ENCODE results near the gene RPGRIP1L. TPM values are rescaled to one million over a fixed set of nuclear protein-coding genes. Genes with fewer than 3 reads are reported as not detected.
A peak's percentile ranks its signal among the peaks of the same experiment; 100 is the strongest.

Gene RPGRIP1L
- total RNA-seq, 1 experiment from 2014 or later, result 16.1 TPM

DNA sequence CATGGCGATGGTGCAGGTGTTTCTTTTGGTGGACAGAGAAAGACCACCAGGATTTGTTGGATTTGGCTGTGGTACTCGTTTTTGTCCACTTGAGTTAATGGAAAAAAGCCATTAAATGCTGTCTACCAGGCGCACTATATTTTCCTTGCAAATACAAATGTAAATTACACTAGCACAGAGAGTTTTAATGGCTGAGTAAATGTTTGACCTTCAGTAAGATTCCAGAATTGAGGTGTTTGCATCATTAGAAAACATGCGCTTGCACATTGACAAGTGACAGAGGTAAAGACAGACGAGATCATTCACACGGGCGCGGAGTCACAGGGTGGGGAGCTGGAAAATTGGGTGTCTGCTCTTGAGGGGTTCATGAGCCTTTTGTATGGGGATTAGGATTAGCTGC is 147.1 kb downstream of the RPGRIP1L start:
- no peaks in the 10 kb centered on the region for H3K27me3 ChIP-seq (replicated peaks; ENCODE audit: control insufficient read depth, insufficient read depth, low read length)
- TF ChIP-seq CTCF (IDR thresholded peaks at IDR 0.05; ENCODE audit: insufficient read depth in 1 of 2, low read depth in 1 of 2, low read length in 1 of 2, severe bottlenecking in 1 of 2, unreplicated experiment in 1 of 2), result no peak
- H3K27me3 Mint-ChIP-seq (ENCODE audit: insufficient read depth, unreplicated experiment), result no peaks in the 10 kb centered on the region
- no peak overlapping the region for H3K27ac Mint-ChIP-seq (ENCODE audit: unreplicated experiment)
- no peaks in the 10 kb centered on the region for H3K36me3 Mint-ChIP-seq (ENCODE audit: insufficient read depth, unreplicated experiment)
- ChIA-PET POLR2A (no interaction called here), CTCF (interaction anchor here (0.7 kb wide), 1 partner anchor 44 kb away, joined by 5 read pairs; no protein-coding TSS in a partner anchor)
- H3K36me3 ChIP-seq (ENCODE audit: control insufficient read depth, insufficient read depth, low read length), result no peaks in the 10 kb centered on the region
- no peak for DNase-seq
- H3K4me1 ChIP-seq, result no peaks in the 10 kb centered on the region
- no peaks in the 10 kb centered on the region for H3K9me3 Mint-ChIP-seq (ENCODE audit: unreplicated experiment)
- intact Hi-C loops (cut with micrococcal nuclease; ENCODE audit: unreplicated experiment), result loop anchor here (10.0 kb wide), 2 partner anchors 618 to 728 kb away; partner anchors contain the start of gene IRX3
- H3K4me3 ChIP-seq (ENCODE audit: low read depth, low read length), result no peak overlapping the region
- no peak overlapping the region for H3K4me3 Mint-ChIP-seq (ENCODE audit: unreplicated experiment)
- peaks cover 6% of the 10 kb centered on the region for H3K4me1 Mint-ChIP-seq (ENCODE audit: low read depth, unreplicated experiment)
- H3K9me3 ChIP-seq, result no peaks in the 10 kb centered on the region
- BruUV-seq (replicated peaks), result no TSS peak

DNA sequence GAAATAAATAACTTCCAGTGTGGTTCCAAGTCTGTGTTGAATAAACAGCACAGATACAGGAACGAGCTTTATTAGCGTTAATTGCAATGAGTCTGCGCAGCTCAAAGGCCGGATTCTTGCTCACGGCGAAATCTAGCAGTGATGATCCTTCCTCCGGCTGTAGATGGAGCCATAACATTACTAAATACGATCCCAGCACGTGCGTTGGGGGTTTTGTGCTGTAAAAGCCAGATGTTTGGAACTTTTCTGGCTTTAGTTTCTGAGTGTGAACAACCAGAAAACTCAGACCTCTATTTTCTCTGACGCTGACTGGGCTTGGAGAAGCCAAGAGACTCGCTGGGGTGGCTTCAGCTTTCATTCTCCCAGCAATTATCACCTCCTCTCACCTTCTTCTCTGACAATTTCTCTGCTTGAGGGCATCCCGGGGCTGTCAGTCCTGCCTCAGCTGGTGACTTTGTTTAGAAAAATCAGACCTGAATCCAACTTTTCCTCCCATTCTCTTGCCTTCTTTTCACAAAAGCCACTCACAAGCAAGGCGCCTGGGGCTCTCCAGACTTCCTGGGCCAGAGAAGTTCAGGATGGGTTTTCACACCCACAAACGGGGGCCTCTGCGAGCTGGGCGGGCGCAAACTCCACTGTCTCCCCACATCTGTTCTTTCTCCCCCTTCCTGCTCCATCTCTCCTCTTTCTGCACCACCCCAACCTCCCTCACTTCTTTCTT is 153.5 kb downstream of the RPGRIP1L start:
- CTCF ChIA-PET, result interaction anchor here (0.6 to 2.1 kb wide), 31 partner anchors 9 to 1821 kb away, joined by 3 to 17 read pairs (median 4); partner anchors contain the start of genes AKTIP, FTO and RPGRIP1L
- Histone ChIP-seq H3K36me3 (ENCODE audit: control insufficient read depth, insufficient read depth, low read length) (no peaks in the 10 kb centered on the region), H3K9me3 (no peaks in the 10 kb centered on the region), H3K4me3 (ENCODE audit: low read depth, low read length) (no peak overlapping the region), H3K27me3 (replicated peaks; ENCODE audit: control insufficient read depth, insufficient read depth, low read length) (no peaks in the 10 kb centered on the region), H3K4me1 (peaks cover 13% of the 10 kb centered on the region)
- Mint-ChIP-seq H3K4me3 (ENCODE audit: unreplicated experiment) (no peak overlapping the region), H3K36me3 (ENCODE audit: insufficient read depth, unreplicated experiment) (no peaks in the 10 kb centered on the region), H3K4me1 (ENCODE audit: low read depth, unreplicated experiment) (peaks cover 12% of the 10 kb centered on the region), H3K27ac (ENCODE audit: unreplicated experiment) (peak overlapping the region; percentile 73), H3K9me3 (ENCODE audit: unreplicated experiment) (no peaks in the 10 kb centered on the region), H3K27me3 (ENCODE audit: insufficient read depth, unreplicated experiment) (no peaks in the 10 kb centered on the region)
- DNase-seq, result peak; percentile 75 to 82
- peak; percentile 76 for TF ChIP-seq CTCF (IDR thresholded peaks at IDR 0.05; ENCODE audit: insufficient read depth in 1 of 2, low read depth in 1 of 2, low read length in 1 of 2, severe bottlenecking in 1 of 2, unreplicated experiment in 1 of 2)
- POLR2A ChIA-PET, result interaction anchor here (0.6 kb wide), 1 partner anchor 489 kb away, joined by 8 read pairs; no protein-coding TSS in a partner anchor
- intact Hi-C loops (cut with micrococcal nuclease; ENCODE audit: unreplicated experiment), result loop anchor here (1.0 to 10.0 kb wide), 9 partner anchors 59 to 1380 kb away; partner anchors contain the start of genes IRX3 and IRX5
- no TSS peak for BruUV-seq (replicated peaks)

Other genes starting within 250 kb of the RPGRIP1L start
- gene AKTIP, start 200.7 kb downstream of the RPGRIP1L start, total RNA-seq (2022), result 102 and 127 TPM in 2 replicates
- gene FTO, start 297 bp upstream of the RPGRIP1L start, total RNA-seq (2022), result 76.3 and 78.3 TPM in 2 replicates